HepG2 (cell line): ENCODE data around the gene PPP6R2. TPM values are rescaled to one million over a fixed set of nuclear protein-coding genes. Genes with fewer than 3 reads are reported as not detected.

Experiments used
- ATF5 ChIP-seq: sonication (generic); formaldehyde crosslinking; IDR thresholded peaks from 2 replicates; pipeline ENCODE4 v1.4.0; 2020; ENCODE audit warnings: mild to moderate bottlenecking, low read depth, missing genetic modification reagents
- ISL2 ChIP-seq: sonication (generic); formaldehyde crosslinking; IDR thresholded peaks from 2 replicates; pipeline ENCODE4 v1.5.0; 2020; ENCODE audit warnings: missing genetic modification reagents
- JUN ChIP-seq: sonication (generic); formaldehyde crosslinking; IDR thresholded peaks from 2 replicates; pipeline ENCODE4 v1.4.0; 2020; ENCODE audit warnings: mild to moderate bottlenecking, missing genetic modification reagents
- KLF11 ChIP-seq: IDR thresholded peaks from 2 replicates; pipeline ENCODE4 v1.6.1; 2016; ENCODE audit warnings: missing compliant biosample characterization
- MEF2D ChIP-seq: sonication (generic); formaldehyde crosslinking; IDR thresholded peaks from 2 replicates; pipeline ENCODE4 v1.5.1; 2020; ENCODE audit warnings: mild to moderate bottlenecking, missing genetic modification reagents
- NFKBIZ ChIP-seq: IDR thresholded peaks from 2 replicates; pipeline ENCODE4 v1.6.1; 2018; ENCODE audit warnings: missing genetic modification reagents, missing compliant biosample characterization
- NPAS2 ChIP-seq: sonication (generic); formaldehyde crosslinking; IDR thresholded peaks from 2 replicates; pipeline ENCODE4 v1.8.0; 2022; ENCODE audit warnings: mild to moderate bottlenecking, missing genetic modification reagents, borderline replicate concordance
- PRPF4 ChIP-seq: fragments of 200-400 bp; formaldehyde crosslinking; IDR thresholded peaks from 2 replicates; pipeline ENCODE4 v1.6.1; 2016; ENCODE audit warnings: low read length, low read depth; ENCODE audit not compliant: poor library complexity, severe bottlenecking
- RERE ChIP-seq: IDR thresholded peaks from 2 replicates; pipeline ENCODE4 v1.6.1; 2016; ENCODE audit warnings: low read depth, missing genetic modification reagents, missing compliant biosample characterization
- TBX3 ChIP-seq: fragments of 450-650 bp; IDR thresholded peaks from 2 replicates; pipeline ENCODE4 v1.6.1; 2017; ENCODE audit warnings: antibody characterized with exemption, mild to moderate bottlenecking, inconsistent platforms, borderline replicate concordance
- ZBTB4 ChIP-seq: sonication (generic); formaldehyde crosslinking; IDR thresholded peaks from 2 replicates; pipeline ENCODE4 v1.4.0; 2020; ENCODE audit warnings: missing genetic modification reagents, mild to moderate bottlenecking, borderline replicate concordance
- ZFP91 ChIP-seq: sonication (generic); formaldehyde crosslinking; IDR thresholded peaks from 2 replicates; pipeline ENCODE4 v1.9.0; 2022; ENCODE audit warnings: missing genetic modification reagents, mild to moderate bottlenecking, borderline replicate concordance
- ZNF350 ChIP-seq: sonication (generic); formaldehyde crosslinking; IDR thresholded peaks from 2 replicates; pipeline ENCODE4 v1.4.0; 2020; ENCODE audit warnings: mild to moderate bottlenecking, low read depth, missing genetic modification reagents, borderline replicate concordance
- ZNF704 ChIP-seq: sonication (generic); formaldehyde crosslinking; IDR thresholded peaks from 2 replicates; pipeline ENCODE4 v1.8.1; 2023; ENCODE audit warnings: mild to moderate bottlenecking, inconsistent platforms, moderate library complexity, missing genetic modification reagents, borderline replicate concordance
- polyA plus RNA-seq, 8 experiments: library from polyadenylated mRNA; depleted of rRNA in 3 of 8; stranded (reverse) in 7 of 8; unstranded in 1 of 8; fragments of >200 nt; fragmentation: Illumina TruSeq in 4 of 8; extraction: Trizol in 4 of 8; gene quantifications; 2 replicates each; pipeline versions ENCODE4 v1.2.1 to v1.2.3, GENCODE V29; 2011 to 2016; ENCODE audit warnings: low read depth in 4 of 8, missing spikeins in 1 of 8, mixed read lengths in 1 of 8; ENCODE audit not compliant: insufficient read depth in 1 of 8
- total RNA-seq, 5 experiments: library from RNA; depleted of rRNA; stranded (reverse); fragments of >200 nt; fragmentation: Illumina TruSeq; extraction: Trizol; gene quantifications; 2 replicates each; pipeline ENCODE4 v1.2.3, GENCODE V29; 2016; ENCODE audit warnings: low read depth in 1 of 5

The PPP6R2 gene
- total and polyA plus RNA-seq, 2 of the 13 experiments (the other 11 are each of a cell fraction or from before 2014, with no cell fraction given), result 55.0 to 102 TPM

- TF ChIP-seq ZNF704 (CRISPR knock-in tag) (no peak), NFKBIZ (peak; percentile 83; the same call in 1 of the 2 replicates), RERE (peak; percentile 96), MEF2D (peak; percentile 94), ZBTB4 (CRISPR knock-in tag) (0 out of 2 replicates have a peak, but pooled peaks have one; percentile 58), ZFP91 (no peak), PRPF4 (no peak), NPAS2 (CRISPR knock-in tag) (no peak), JUN (CRISPR knock-in tag) (no peak), ATF5 (CRISPR knock-in tag) (no peak), ISL2 (peak; percentile 97), ZNF350 (peak; percentile 47; the same call in 1 of the 2 replicates), TBX3 (peak; percentile 83; the same call in 1 of the 2 replicates), KLF11 (no peak)
Observed at GRCh38 chr22:50396751-50397370, 53.7 kb downstream of the PPP6R2 start (continued).
